Parathyroid adenoma (tissue), 2 donors: ENCODE measurements around the gene SERPINA10.
"Not testable (repeated sequence)": the region's sequence is repeated elsewhere in the genome, so short reads cannot be mapped to it uniquely, and the experiment has no call there.

Experiments
- H2AFZ ChIP-seq: fragments of 300-600 bp; sonication (generic); one replicate; pipeline ENCODE4 v1.7.0; 2017; ENCODE audit warnings: antibody characterized with exemption, mild to moderate bottlenecking
- H3K27ac ChIP-seq: fragments of 300-600 bp; sonication (generic); one replicate; pipeline ENCODE4 v1.7.0; 2017
- H3K27me3 ChIP-seq: fragments of 300-600 bp; sonication (generic); one replicate; pipeline ENCODE4 v1.7.0; 2017; ENCODE audit warnings: low read length; ENCODE audit not compliant: control insufficient read depth, insufficient read depth
- H3K36me3 ChIP-seq: fragments of 300-600 bp; sonication (generic); one replicate; pipeline ENCODE4 v1.7.0; 2017; ENCODE audit warnings: low read length; ENCODE audit not compliant: control insufficient read depth, insufficient read depth
- H3K4me1 ChIP-seq: fragments of 300-600 bp; sonication (generic); one replicate; pipeline ENCODE4 v1.7.0; 2017; ENCODE audit warnings: control low read depth
- H3K4me2 ChIP-seq: fragments of 300-600 bp; sonication (generic); one replicate; pipeline ENCODE4 v1.7.0; 2017; ENCODE audit warnings: low read length
- H3K4me3 ChIP-seq: fragments of 300-600 bp; sonication (generic); one replicate; pipeline ENCODE4 v1.7.0; 2017; ENCODE audit warnings: low read depth, low read length
- H3K79me2 ChIP-seq: fragments of 300-600 bp; sonication (generic); one replicate; pipeline ENCODE4 v1.7.0; 2017; ENCODE audit warnings: control low read depth
- H3K9ac ChIP-seq: fragments of 300-600 bp; sonication (generic); one replicate; pipeline ENCODE4 v1.7.0; 2017; ENCODE audit warnings: mild to moderate bottlenecking
- H3K9me3 ChIP-seq: fragments of 300-600 bp; sonication (generic); one replicate; pipeline ENCODE4 v1.7.0; 2017; ENCODE audit warnings: low read length; ENCODE audit not compliant: control insufficient read depth
- CTCF ChIP-seq: fragments of 300-600 bp; sonication (generic); IDR thresholded peaks from one replicate; pipeline ENCODE4 v1.7.0; 2017; ENCODE audit warnings: antibody characterized with exemption, mild to moderate bottlenecking
- donor health status: primary hyperparathyroidism.

The SERPINA10 gene

GRCh38 chr14:94304243-94304642 lies 11.2 kb upstream of the SERPINA10 start:
- no peaks in the 10 kb centered on the region for H3K36me3 ChIP-seq
- no peak overlapping the region for H3K27ac ChIP-seq
- no peak overlapping the region for H3K4me2 ChIP-seq
- H3K27me3 ChIP-seq: no peaks in the 10 kb centered on the region
- H2AFZ ChIP-seq: no peak overlapping the region
- H3K9ac ChIP-seq: no peak overlapping the region
- peaks cover 4% of the 10 kb centered on the region for H3K9me3 ChIP-seq
- no peak for TF ChIP-seq CTCF
- no peak overlapping the region for H3K4me3 ChIP-seq
- no peaks in the 10 kb centered on the region for H3K79me2 ChIP-seq
- H3K4me1 ChIP-seq: no peaks in the 10 kb centered on the region

GRCh38 chr14:94303111-94303510 lies 10.0 kb upstream of the SERPINA10 start:
- peaks cover 4% of the 10 kb centered on the region for H3K9me3 ChIP-seq
- no peak overlapping the region for H3K4me2 ChIP-seq
- H3K4me1 ChIP-seq: no peaks in the 10 kb centered on the region
- H3K4me3 ChIP-seq: no peak overlapping the region
- H3K36me3 ChIP-seq: no peaks in the 10 kb centered on the region
- no peak overlapping the region for H3K9ac ChIP-seq
- H3K79me2 ChIP-seq: no peaks in the 10 kb centered on the region
- H2AFZ ChIP-seq: no peak overlapping the region
- TF ChIP-seq CTCF: no peak
- no peak overlapping the region for H3K27ac ChIP-seq
- no peaks in the 10 kb centered on the region for H3K27me3 ChIP-seq

DNA sequence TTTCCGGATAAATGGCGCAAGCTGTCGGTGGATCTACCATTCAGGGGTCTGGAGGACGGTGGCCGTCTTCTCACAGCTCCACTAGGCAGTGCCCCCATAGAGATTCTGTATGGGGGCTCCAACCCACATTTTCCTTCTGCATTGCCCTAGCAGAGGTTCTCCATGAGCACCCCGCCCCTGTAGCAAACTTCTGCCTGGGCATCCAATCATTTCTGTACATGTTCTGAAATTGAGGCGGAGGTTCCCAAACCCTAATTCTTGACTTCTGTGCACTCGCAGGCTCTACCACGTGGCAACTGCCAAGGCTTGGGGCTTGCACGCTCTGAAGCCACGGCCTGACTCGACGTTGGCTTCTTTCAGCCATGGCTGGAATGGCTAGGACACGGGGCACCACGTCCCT lies 5.1 kb upstream of the SERPINA10 start:
- H3K27ac ChIP-seq: no peak overlapping the region
- no peak overlapping the region for H3K9ac ChIP-seq
- no peaks in the 10 kb centered on the region for H3K79me2 ChIP-seq
- TF ChIP-seq CTCF: no peak
- no peaks in the 10 kb centered on the region for H3K4me1 ChIP-seq
- H2AFZ ChIP-seq: no peak overlapping the region
- no peaks in the 10 kb centered on the region for H3K36me3 ChIP-seq
- H3K27me3 ChIP-seq: no peaks in the 10 kb centered on the region
- H3K9me3 ChIP-seq: peaks cover 4% of the 10 kb centered on the region
- H3K4me3 ChIP-seq: no peak overlapping the region
- H3K4me2 ChIP-seq: no peak overlapping the region

DNA sequence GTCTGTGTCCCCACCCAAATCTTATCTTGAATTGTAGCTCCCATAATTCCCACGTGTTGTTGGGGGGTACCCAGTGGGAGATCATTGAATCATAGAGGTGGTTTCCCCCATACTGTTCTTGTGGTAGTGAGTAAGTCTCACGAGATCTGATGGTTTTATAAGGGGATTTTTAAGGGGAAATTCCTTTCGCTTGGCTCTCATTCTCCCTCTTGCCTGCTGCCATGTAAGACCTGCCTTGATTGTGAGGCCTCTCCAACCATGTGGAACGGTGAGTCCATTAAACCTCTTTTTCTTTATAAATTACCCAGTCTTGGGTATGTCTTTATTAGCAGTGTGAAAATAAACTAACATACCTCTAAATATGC lies 3.1 kb upstream of the SERPINA10 start:
- not testable (repeated sequence) for H3K4me1 ChIP-seq, H3K79me2 ChIP-seq, H3K36me3 ChIP-seq, H2AFZ ChIP-seq, H3K9me3 ChIP-seq, H3K27ac ChIP-seq, H3K9ac ChIP-seq, H3K4me2 ChIP-seq, H3K27me3 ChIP-seq, H3K4me3 ChIP-seq

- TF ChIP-seq CTCF: no peak
- Histone ChIP-seq H3K27me3 (no peaks in the 10 kb centered on the region), H3K4me2 (no peak overlapping the region), H3K9ac (no peak overlapping the region), H3K4me1 (no peaks in the 10 kb centered on the region), H3K4me3 (no peak overlapping the region), H3K79me2 (no peaks in the 10 kb centered on the region), H3K36me3 (no peaks in the 10 kb centered on the region), H3K9me3 (no peaks in the 10 kb centered on the region), H2AFZ (no peak overlapping the region), H3K27ac (no peak overlapping the region)
These were observed 2.5 kb upstream of the SERPINA10 start for GRCh38 chr14:94295360-94296180.
